A549 (cell line): ENCODE measurements around the gene ANXA6. TPM values are rescaled to one million over a fixed set of nuclear protein-coding genes. Genes with fewer than 3 reads are reported as not detected.
"Not testable (repeated sequence)": the region's sequence is repeated elsewhere in the genome, so short reads cannot be mapped to it uniquely, and the experiment has no call there.

Source experiments
- ATAC-seq, 2 experiments: fragments of 200-7000 bp in 1 of 2; fragments of >200 bp in 1 of 2; cut with Nextera tagmentation in 1 of 2; cut with Tn5 transposase in 1 of 2; 3 replicates each; pipeline versions ENCODE4 v1.8.0 to v1.9.1; 2018 to 2020; ENCODE audit warnings: mild to moderate bottlenecking in 1 of 2, moderate library complexity in 1 of 2
- CTCF ChIA-PET: fragments of 300-600 bp; sonication (Branson Sonifier 250); formaldehyde crosslinking; extraction: SDS; loops from one replicate; lab custom pipeline; 2021; ENCODE audit warnings: antibody characterized with exemption, inconsistent platforms; lab: Yijun Ruan, JAX
- POLR2A ChIA-PET: fragments of 350-600 bp; formaldehyde crosslinking; extraction: SDS; loops from one replicate; lab custom pipeline; 2021; ENCODE audit warnings: antibody characterized with exemption, inconsistent platforms; lab: Yijun Ruan, JAX
- DNase-seq, 2 experiments: peaks; one replicate each; pipeline versions ENCODE4 v3.0.0 to v3.0.0-alpha.2; 2011 to 2016; ENCODE audit warnings: low read depth in 1 of 2, low spot score in 1 of 2
- FAIRE-seq: peaks from 2 replicates; lab custom pipeline; 2011; peaks lifted over from hg19 to GRCh38; lab: Jason Lieb, UNC
- H3K27ac ChIP-seq, 2 experiments: fragments of >200 bp; sonication (Bioruptor Twin); formaldehyde crosslinking; 3 replicates each; pipeline ENCODE4 v1.5.1; 2016 to 2017
- H3K4me1 ChIP-seq: fragments of >200 bp; sonication (Bioruptor Twin); formaldehyde crosslinking; 3 replicates; pipeline ENCODE4 v1.6.1; 2016
- H3K4me2 ChIP-seq: fragments of >200 bp; sonication (Bioruptor Twin); formaldehyde crosslinking; 3 replicates; pipeline ENCODE4 v1.6.1; 2016
- H3K4me3 ChIP-seq: fragments of >200 bp; sonication (Bioruptor Twin); formaldehyde crosslinking; 3 replicates; pipeline ENCODE4 v1.5.1; 2016
- H3K9me3 ChIP-seq: fragments of >200 bp; sonication (Bioruptor Twin); formaldehyde crosslinking; 3 replicates; pipeline ENCODE4 v1.6.1; 2016
- CBX2 ChIP-seq: fragments of 200-600 bp; sonication (generic); IDR thresholded peaks from 2 replicates; pipeline ENCODE4 v1.6.1; 2016; ENCODE audit warnings: low read depth, mild to moderate bottlenecking, borderline replicate concordance
- CHD2 ChIP-seq: fragments of 150-350 bp; IDR thresholded peaks from 2 replicates; pipeline ENCODE4 v1.6.1; 2014; ENCODE audit warnings: low read length; ENCODE audit not compliant: partially characterized antibody
- CHD4 ChIP-seq: fragments of 200-600 bp; sonication (generic); IDR thresholded peaks from 2 replicates; pipeline ENCODE4 v1.6.1; 2016; ENCODE audit warnings: antibody characterized with exemption, mild to moderate bottlenecking, borderline replicate concordance
- FOSL2 ChIP-seq, 2 experiments: fragments of 450-650 bp in 1 of 2; fragments of >200 bp in 1 of 2; sonication (Bioruptor Twin) in 1 of 2; formaldehyde crosslinking; IDR thresholded peaks; 2 replicates each; pipeline versions ENCODE4 v1.5.0 to v1.6.1; 2016 to 2020; ENCODE audit warnings: mild to moderate bottlenecking in 1 of 2, moderate library complexity in 1 of 2
- HDAC2 ChIP-seq: fragments of 200-600 bp; sonication (generic); IDR thresholded peaks from 2 replicates; pipeline ENCODE4 v1.6.1; 2016
- HEYL ChIP-seq: fragments of 250-450 bp; sonication (Bioruptor Pico); IDR thresholded peaks from 2 replicates; pipeline ENCODE4 v1.8.0; 2021; ENCODE audit warnings: mild to moderate bottlenecking, moderate library complexity
- HOXB13 ChIP-seq: fragments of 250-450 bp; sonication (Bioruptor Pico); IDR thresholded peaks from 2 replicates; pipeline ENCODE4 v1.5.0; 2020; ENCODE audit warnings: low read depth, mild to moderate bottlenecking, moderate library complexity
- JUNB ChIP-seq: fragments of >200 bp; sonication (Bioruptor Twin); formaldehyde crosslinking; IDR thresholded peaks from 2 replicates; pipeline ENCODE4 v1.6.1; 2016
- KDM1A ChIP-seq: fragments of 200-600 bp; sonication (generic); IDR thresholded peaks from 2 replicates; pipeline ENCODE4 v1.6.1; 2016; ENCODE audit warnings: low read depth, mild to moderate bottlenecking
- KDM5A ChIP-seq: fragments of 200-600 bp; sonication (generic); IDR thresholded peaks from 2 replicates; pipeline ENCODE4 v1.6.1; 2016; ENCODE audit warnings: antibody characterized with exemption, mild to moderate bottlenecking
- MAFK ChIP-seq: fragments of 450-650 bp; IDR thresholded peaks from 2 replicates; pipeline ENCODE4 v1.6.1; 2014; ENCODE audit not compliant: partially characterized antibody
- MAZ ChIP-seq: fragments of 150-350 bp; IDR thresholded peaks from 2 replicates; pipeline ENCODE4 v1.6.1; 2014; ENCODE audit warnings: antibody characterized with exemption, low read depth, low read length, borderline replicate concordance
- MYC ChIP-seq: IDR thresholded peaks from 2 replicates; pipeline ENCODE4 v1.6.1; 2012; ENCODE audit warnings: mild to moderate bottlenecking, inconsistent platforms, low read length, improper control_type of control experiment, borderline replicate concordance
- NPAS2 ChIP-seq: fragments of 250-450 bp; sonication (Bioruptor Pico); IDR thresholded peaks from 2 replicates; pipeline ENCODE4 v1.8.0; 2022; ENCODE audit warnings: mild to moderate bottlenecking, moderate library complexity, borderline replicate concordance
- PHF8 ChIP-seq: fragments of 200-600 bp; sonication (generic); IDR thresholded peaks from 2 replicates; pipeline ENCODE4 v1.6.1; 2016; ENCODE audit warnings: low read depth, mild to moderate bottlenecking, antibody characterized with exemption, moderate library complexity, borderline replicate concordance
- RARB ChIP-seq: fragments of 250-450 bp; sonication (Bioruptor Pico); IDR thresholded peaks from 2 replicates; pipeline ENCODE4 v1.8.0; 2021; ENCODE audit warnings: mild to moderate bottlenecking, moderate library complexity
- RCOR1 ChIP-seq: fragments of 150-350 bp; IDR thresholded peaks from 2 replicates; pipeline ENCODE4 v1.6.1; 2014; ENCODE audit warnings: antibody characterized with exemption, low read length, low read depth
- TFCP2L1 ChIP-seq: fragments of 250-450 bp; sonication (Bioruptor Pico); IDR thresholded peaks from 2 replicates; pipeline ENCODE4 v1.5.0; 2021; ENCODE audit warnings: mild to moderate bottlenecking
- TP53 ChIP-seq: fragments of 250-450 bp; sonication (Bioruptor Pico); IDR thresholded peaks from 2 replicates; pipeline ENCODE4 v1.5.0; 2021; ENCODE audit warnings: mild to moderate bottlenecking, moderate library complexity
- ZC3H11A ChIP-seq: fragments of 450-650 bp; IDR thresholded peaks from 2 replicates; pipeline ENCODE4 v1.6.1; 2014; ENCODE audit warnings: antibody characterized with exemption, mild to moderate bottlenecking
- ZFP36 ChIP-seq: fragments of 450-650 bp; IDR thresholded peaks from 2 replicates; pipeline ENCODE4 v1.6.1; 2014; ENCODE audit warnings: borderline replicate concordance; ENCODE audit not compliant: partially characterized antibody
- WGBS: methylation state at CpG from one replicate; pipeline ENCODE4 v1.1.6; 2017; ENCODE audit errors: missing lambda C conversion rate; 5-methylcytosine and 5-hydroxymethylcytosine counted together
- polyA plus RNA-seq, 4 experiments: library from polyadenylated mRNA; depleted of rRNA in 3 of 4; stranded (reverse); fragments of >200 nt; fragmentation: RNase III in 1 of 4; extraction: RNeasy Plus Mini Kit Qiagen cat#74134 plus additional on column Dnase treatment in 1 of 4; gene quantifications; 2 replicates in 3 of 4; 3 replicates in 1 of 4; pipeline ENCODE4 v1.2.3, GENCODE V29; 2011 to 2017
- TF ChIP-seq, protein P1 (sequence below): IDR thresholded peaks from 2 replicates; pipeline ENCODE4 v1.6.1; 2012; ENCODE audit warnings: low read depth, borderline replicate concordance
- TF ChIP-seq, protein P2 (sequence below): fragments of 450-650 bp; IDR thresholded peaks from 2 replicates; pipeline ENCODE4 v1.6.1; 2014; ENCODE audit warnings: antibody characterized with exemption

ANXA6 gene
- polyA plus RNA-seq, 2 of the 4 experiments (the other 2 are of a cell fraction): 32.4 to 53.0 TPM

DNA sequence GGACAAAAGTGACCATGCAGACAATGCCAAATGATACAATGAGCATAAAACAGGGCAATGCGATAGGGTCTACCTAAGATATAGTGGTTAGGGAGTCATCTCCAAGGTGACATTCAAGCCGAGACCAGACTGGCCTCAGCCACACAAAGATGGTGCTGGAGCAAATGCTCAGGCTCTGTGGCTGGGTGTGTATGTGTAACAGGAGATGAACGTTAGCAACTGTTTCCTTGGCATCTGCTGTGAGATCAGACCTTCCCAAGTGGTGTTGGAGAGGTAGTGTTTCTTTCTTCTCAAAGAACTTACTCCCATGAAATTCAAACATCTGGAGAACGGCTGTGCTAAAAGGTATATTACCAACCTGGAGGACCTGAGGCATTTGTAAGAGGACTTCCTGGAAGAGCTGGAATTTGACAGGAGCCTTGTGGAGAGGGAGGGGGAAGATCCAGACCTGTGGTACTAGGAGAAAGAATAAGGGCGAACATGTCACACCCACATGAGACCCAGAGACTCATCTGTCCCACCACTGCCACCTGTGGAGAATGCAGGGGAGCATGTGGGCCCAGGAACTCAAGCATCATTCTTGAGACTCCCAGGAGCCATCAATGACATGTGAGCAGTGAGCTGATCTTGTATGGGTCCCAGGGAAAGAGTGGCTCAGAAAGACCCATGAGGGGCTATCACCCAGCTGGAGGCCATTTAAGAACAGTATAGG, 21.4 kb upstream of the ANXA6 start:
- TF ChIP-seq CHD4 (no peak), CHD2 (no peak), NPAS2 (CRISPR knock-in tag) (no peak), FOSL2 (IDR thresholded peaks at IDR 0.05) (no peak), FOSL2 (CRISPR knock-in tag; IDR thresholded peaks at IDR 0.05) (no peak)
- 61% methylated on average over 5 of the region's 5 CpGs for WGBS

DNA sequence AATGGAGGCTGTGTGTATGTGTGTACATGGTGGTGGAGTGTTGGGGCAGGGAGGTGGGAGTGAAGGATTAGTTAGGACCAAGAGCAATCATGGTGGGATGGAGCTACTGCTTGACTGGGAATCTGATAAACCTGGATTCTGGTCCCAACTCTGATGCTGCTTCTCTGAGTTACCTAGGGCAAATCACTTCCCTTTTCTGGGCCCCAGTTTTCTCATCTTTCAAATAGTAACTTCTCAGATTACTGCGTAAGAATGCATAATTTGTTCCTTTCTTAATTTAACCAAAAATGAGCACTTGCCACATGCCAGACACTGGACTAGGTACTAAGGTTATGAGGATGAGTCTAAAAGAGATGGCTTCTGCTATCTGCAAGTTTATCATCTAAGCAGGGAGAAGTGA, 20.8 kb upstream of the ANXA6 start:
- Histone ChIP-seq H3K27ac (no peak overlapping the region), H3K4me3 (no peak overlapping the region), H3K9me3 (no peaks in the 10 kb centered on the region), H3K4me2 (no peak overlapping the region), H3K4me1 (no peaks in the 10 kb centered on the region)
- 93% methylated on average over 1 of the region's 1 CpG for WGBS
- ChIA-PET POLR2A (no interaction called here), CTCF (interaction anchor here (1.2 to 2.4 kb wide), 4 partner anchors 10 to 126 kb away, joined by 3 to 7 read pairs (median 4); no protein-coding TSS in a partner anchor)
- DNase-seq: no peak
- TF ChIP-seq HDAC2 (no peak), HEYL (CRISPR knock-in tag) (no peak), KDM5A (no peak), RCOR1 (no peak), MAZ (no peak)
- no peak for ATAC-seq
- FAIRE-seq: no peak

More for the DNA sequence above, 21.4 kb upstream of the ANXA6 start:
- H3K4me1 ChIP-seq: no peaks in the 10 kb centered on the region
- ATAC-seq (no peak), FAIRE-seq (no peak), DNase-seq (no peak)
- H3K4me2 ChIP-seq: no peak overlapping the region
- CTCF ChIA-PET: interaction anchor here (1.1 to 2.4 kb wide), 3 partner anchors 10 to 14 kb away, joined by 3 to 7 read pairs (median 6); no protein-coding TSS in a partner anchor
- H3K9me3 ChIP-seq: no peaks in the 10 kb centered on the region
- no peak overlapping the region for H3K27ac ChIP-seq
- no peak overlapping the region for H3K4me3 ChIP-seq
- POLR2A ChIA-PET: no interaction called here

DNA sequence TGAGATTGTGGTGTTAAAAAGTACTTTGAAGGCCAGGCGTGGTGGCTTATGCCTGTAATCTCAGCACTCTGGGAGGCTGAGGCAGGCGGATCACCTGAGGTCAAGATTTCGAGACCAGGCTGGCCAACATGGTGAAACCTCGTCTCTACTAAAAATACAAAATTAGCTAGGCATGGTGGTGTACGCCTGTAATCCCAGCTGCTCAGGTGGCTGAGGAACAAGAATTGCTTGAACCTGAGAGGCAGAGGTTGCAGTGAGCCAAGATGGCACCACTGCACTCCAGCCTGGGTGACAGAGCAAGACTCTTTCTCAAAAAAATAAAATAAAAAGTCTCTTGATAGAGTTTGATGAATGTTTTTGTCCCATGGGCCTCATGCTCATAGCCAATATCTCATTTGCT, 18.7 kb upstream of the ANXA6 start:
- not testable (repeated sequence) for H3K27ac ChIP-seq

DNA sequence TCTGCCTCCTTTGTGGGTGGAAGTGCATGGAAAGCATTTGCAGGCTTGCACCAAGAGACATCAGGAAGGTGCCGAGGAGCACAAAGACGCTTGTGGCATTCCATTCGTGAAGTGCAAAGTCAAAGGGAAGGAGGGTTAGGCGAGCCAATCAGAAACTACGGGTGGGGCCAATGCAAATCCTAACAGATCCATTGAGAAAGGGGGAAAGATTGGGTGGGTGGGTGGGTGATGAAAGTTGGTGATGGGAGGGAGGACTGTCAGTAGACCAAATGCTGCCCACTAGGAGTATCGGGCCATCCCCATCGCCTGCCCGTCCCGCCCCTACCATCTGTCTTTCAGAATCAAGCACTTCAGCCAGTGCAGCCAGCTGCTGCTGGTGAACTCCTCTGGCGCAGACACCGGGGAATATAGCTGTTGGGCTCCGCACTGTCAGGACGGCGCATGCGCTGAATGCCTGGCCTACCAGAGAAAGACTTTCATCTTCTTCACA, 17.1 kb upstream of the ANXA6 start:
- H3K4me3 ChIP-seq: no peak overlapping the region
- no peak overlapping the region for H3K27ac ChIP-seq
- ChIA-PET POLR2A (no interaction called here), CTCF (interaction anchor here (1.4 kb wide), 1 partner anchor 12 kb away, joined by 3 read pairs; no protein-coding TSS in a partner anchor)
- H3K9me3 ChIP-seq: no peaks in the 10 kb centered on the region
- no peak overlapping the region for H3K4me2 ChIP-seq
- DNase-seq: no peak
- no peak for FAIRE-seq
- no peak for ATAC-seq
- 81% methylated on average over 15 of the region's 15 CpGs for WGBS
- no peaks in the 10 kb centered on the region for H3K4me1 ChIP-seq
- no peak for TF ChIP-seq TP53

More for the DNA sequence above, 18.7 kb upstream of the ANXA6 start:
- WGBS: 57% methylated on average over 5 of the region's 5 CpGs
- ATAC-seq, H3K4me1 ChIP-seq, H3K4me2 ChIP-seq, POLR2A ChIA-PET, DNase-seq, H3K9me3 ChIP-seq, H3K4me3 ChIP-seq, FAIRE-seq: not testable (repeated sequence)
- CTCF ChIA-PET: interaction anchor here (0.6 to 2.4 kb wide), 6 partner anchors 12 to 476 kb away, joined by 3 to 7 read pairs (median 6); no protein-coding TSS in a partner anchor

DNA sequence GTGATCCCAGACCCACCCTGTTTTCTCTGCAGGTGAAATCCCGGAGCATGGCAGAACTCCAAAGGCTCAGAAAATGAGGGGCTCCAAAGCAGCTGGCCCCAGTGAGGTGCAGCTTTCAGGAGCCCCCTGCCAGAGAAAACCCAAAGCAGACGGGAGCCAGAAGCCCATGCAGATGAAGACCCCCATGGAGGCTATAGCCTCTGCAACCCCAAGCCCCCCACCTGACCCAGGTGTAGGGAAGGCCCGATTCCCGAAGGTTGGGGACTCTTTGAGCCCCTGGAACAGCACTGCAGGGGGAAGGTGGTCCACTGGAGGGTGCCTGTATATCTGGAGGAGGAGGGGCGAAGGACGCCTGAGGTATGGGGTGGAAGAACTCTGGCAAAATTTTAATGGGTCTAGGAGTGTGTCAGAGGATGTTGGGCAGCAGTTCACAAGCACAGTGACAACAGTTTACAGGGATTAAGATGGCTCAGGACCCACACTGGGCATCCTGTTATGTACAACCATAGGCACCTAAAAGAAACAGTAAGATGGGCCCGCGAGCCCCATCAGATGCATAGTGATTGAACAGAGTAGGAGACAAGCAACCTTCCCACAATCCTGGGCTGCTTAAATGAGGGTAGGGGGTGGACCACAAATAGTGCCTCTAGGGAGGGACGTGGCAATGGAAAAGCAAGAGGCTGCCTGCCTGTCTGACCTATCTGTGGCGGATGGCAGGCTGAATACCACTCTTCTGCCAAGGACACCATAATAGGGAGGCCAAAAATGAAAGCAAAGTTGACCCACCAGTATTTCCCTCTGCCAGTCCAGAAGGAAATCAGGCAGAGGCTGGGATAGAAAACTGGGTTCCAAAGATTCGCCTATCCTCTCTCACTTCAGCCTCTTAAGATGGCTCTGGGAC, 16.4 kb upstream of the ANXA6 start:
- no peak for FAIRE-seq
- CTCF ChIA-PET: interaction anchor here (1.0 to 1.1 kb wide), 2 partner anchors 9 to 125 kb away, joined by 3 to 7 read pairs; no protein-coding TSS in a partner anchor

More for the DNA sequence above, 16.4 kb upstream of the ANXA6 start:
- Histone ChIP-seq H3K4me2 (no peak overlapping the region), H3K9me3 (no peaks in the 10 kb centered on the region), H3K4me1 (no peaks in the 10 kb centered on the region), H3K4me3 (no peak overlapping the region), H3K27ac (no peak overlapping the region)
- ATAC-seq: no peak
- TF ChIP-seq CBX2: no peak
- TF ChIP-seq, protein P1, sequence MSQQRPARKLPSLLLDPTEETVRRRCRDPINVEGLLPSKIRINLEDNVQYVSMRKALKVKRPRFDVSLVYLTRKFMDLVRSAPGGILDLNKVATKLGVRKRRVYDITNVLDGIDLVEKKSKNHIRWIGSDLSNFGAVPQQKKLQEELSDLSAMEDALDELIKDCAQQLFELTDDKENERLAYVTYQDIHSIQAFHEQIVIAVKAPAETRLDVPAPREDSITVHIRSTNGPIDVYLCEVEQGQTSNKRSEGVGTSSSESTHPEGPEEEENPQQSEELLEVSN: no peak
- TF ChIP-seq ZC3H11A: no peak
- no peak for TF ChIP-seq RCOR1
- TF ChIP-seq PHF8: no peak
- TF ChIP-seq NPAS2 (CRISPR knock-in tag): no peak
- TF ChIP-seq HOXB13 (CRISPR knock-in tag): no peak
- no peak for TF ChIP-seq TFCP2L1 (CRISPR knock-in tag)
- TF ChIP-seq KDM1A: no peak
- TF ChIP-seq MYC: no peak
- TF ChIP-seq, protein P2, sequence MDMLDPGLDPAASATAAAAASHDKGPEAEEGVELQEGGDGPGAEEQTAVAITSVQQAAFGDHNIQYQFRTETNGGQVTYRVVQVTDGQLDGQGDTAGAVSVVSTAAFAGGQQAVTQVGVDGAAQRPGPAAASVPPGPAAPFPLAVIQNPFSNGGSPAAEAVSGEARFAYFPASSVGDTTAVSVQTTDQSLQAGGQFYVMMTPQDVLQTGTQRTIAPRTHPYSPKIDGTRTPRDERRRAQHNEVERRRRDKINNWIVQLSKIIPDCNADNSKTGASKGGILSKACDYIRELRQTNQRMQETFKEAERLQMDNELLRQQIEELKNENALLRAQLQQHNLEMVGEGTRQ: no peak
- TF ChIP-seq MAFK: no peak
- TF ChIP-seq RARB (CRISPR knock-in tag): no peak
- no peak for TF ChIP-seq JUNB
- TF ChIP-seq ZFP36: no peak
- 64% methylated on average over 11 of the region's 11 CpGs for WGBS
- DNase-seq: no peak
- POLR2A ChIA-PET: no interaction called here
